Measurements from ENCODE around the gene AMY2A.
"Not testable (repeated sequence)": the region's sequence is repeated elsewhere in the genome, so short reads cannot be mapped to it uniquely, and the experiment has no call there.

AMY2A gene

GRCh38 chr1:103616994-103617477 is at the start of gene AMY2A:
Gene AMY2A (plus strand): TSS chr1:103617427. CDS start chr1:103617441, 14 bp downstream.
- not testable (repeated sequence) for FAIRE-seq

GRCh38 chr1:103569493-103569892 is 47.7 kb upstream of the AMY2A start:
- no peak for FAIRE-seq

GRCh38 chr1:103571289-103571688 is 45.9 kb upstream of the AMY2A start, which contains the start of gene AMY2B:
Gene AMY2B (plus strand): TSS chr1:103571589. CDS start chr1:103571603, 14 bp downstream.
- FAIRE-seq: not testable (repeated sequence)

GRCh38 chr1:103576065-103576464 is 41.2 kb upstream of the AMY2A start:
- no peak for FAIRE-seq

- FAIRE-seq: not testable (repeated sequence)
These were observed 40.4 kb upstream of the AMY2A start for GRCh38 chr1:103576784-103577183.

- FAIRE-seq: no peak
These were observed 34.8 kb upstream of the AMY2A start for GRCh38 chr1:103582464-103582863.

- FAIRE-seq: no peak
These were observed 33.3 kb upstream of the AMY2A start for GRCh38 chr1:103583887-103584286.

- no peak for FAIRE-seq
These were observed 32.7 kb upstream of the AMY2A start for GRCh38 chr1:103584537-103584936.

- not testable (repeated sequence) for FAIRE-seq
These were observed 14.5 kb upstream of the AMY2A start for GRCh38 chr1:103602740-103603139.

- FAIRE-seq: no peak
These were observed 865 bp upstream of the AMY2A start for GRCh38 chr1:103616362-103616761.

GRCh38 chr1:103627436-103627835 is 10.2 kb downstream of the AMY2A start:
- FAIRE-seq: not testable (repeated sequence)

GRCh38 chr1:103641194-103641593 is 24.0 kb downstream of the AMY2A start:
- FAIRE-seq: not testable (repeated sequence)

GRCh38 chr1:103643908-103644307 is 26.7 kb downstream of the AMY2A start:
- not testable (repeated sequence) for FAIRE-seq

GRCh38 chr1:103650305-103650704 is 33.1 kb downstream of the AMY2A start:
- FAIRE-seq: not testable (repeated sequence)

- not testable (repeated sequence) for FAIRE-seq
These were observed 33.7 kb downstream of the AMY2A start for GRCh38 chr1:103650889-103651288.

GRCh38 chr1:103654133-103654532 is 36.9 kb downstream of the AMY2A start:
- not testable (repeated sequence) for FAIRE-seq

- not testable (repeated sequence) for FAIRE-seq
These were observed 38.2 kb downstream of the AMY2A start, which contains the start of gene AMY1A for GRCh38 chr1:103655460-103655859. Gene AMY1A (plus strand): TSS chr1:103655760. CDS start chr1:103656331, 571 bp downstream.
